ENCODE measurements around the gene COL5A1. TPM values are rescaled to one million over a fixed set of nuclear protein-coding genes. Genes with fewer than 3 reads are reported as not detected.

COL5A1 gene
- total RNA-seq, 1 donor = 801 TPM

DNA sequence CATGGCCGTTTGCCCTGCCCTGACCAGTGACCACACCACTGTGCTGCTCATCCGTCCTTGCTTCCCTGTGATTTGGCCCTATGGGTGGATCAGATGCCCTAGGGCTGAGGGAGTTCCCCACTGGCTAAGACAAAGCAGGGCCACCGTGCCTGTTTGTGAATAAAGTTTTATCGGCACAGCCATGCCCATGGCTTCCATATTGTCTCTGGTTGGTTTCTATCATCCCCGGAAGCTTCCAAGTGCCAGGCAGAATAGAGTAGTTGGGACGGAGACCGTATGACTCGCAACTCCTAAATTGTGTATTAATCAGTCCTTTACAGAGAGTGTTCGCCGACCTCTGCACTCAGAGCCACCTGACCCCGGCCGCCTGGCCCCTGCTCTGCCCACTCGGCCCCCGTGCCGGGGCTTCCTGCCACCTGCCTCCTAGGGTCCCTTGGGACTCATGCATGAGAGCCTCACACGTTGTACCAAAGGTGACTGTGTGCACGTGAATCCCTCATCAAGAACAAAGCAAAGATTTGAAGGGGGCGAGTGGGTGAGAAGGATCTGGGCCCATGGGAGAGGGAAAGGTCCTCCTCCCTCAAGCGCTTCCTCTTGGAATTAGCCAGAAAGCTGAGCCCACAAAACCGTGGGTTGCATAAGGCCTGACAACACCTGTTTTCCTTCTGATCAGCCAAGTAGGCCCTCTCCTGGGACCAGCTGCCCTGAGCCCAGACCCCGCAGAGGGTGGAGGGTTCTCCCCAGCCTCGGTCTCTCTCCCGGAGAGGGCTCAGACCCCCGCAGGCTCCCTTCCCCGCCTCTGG, 227.3 kb downstream of the COL5A1 start:
- Histone ChIP-seq H3K27me3 (ENCODE audit: insufficient read depth, low read length) (peaks cover 10% of the 10 kb centered on the region), H3K4me3 (ENCODE audit: insufficient read depth, low read length) (no peak overlapping the region), H4K20me1 (ENCODE audit: insufficient read depth, low read length) (no peaks in the 10 kb centered on the region), H3K9me3 (ENCODE audit: low read depth, low read length) (no peaks in the 10 kb centered on the region), H3K36me3 (ENCODE audit: insufficient read depth, low read length) (no peaks in the 10 kb centered on the region), H3K27ac (ENCODE audit: low read depth, low read length) (no peak overlapping the region), H3K4me2 (ENCODE audit: insufficient read depth, low read length) (no peak overlapping the region), H2AFZ (ENCODE audit: low read length) (no peak overlapping the region), H3K4me1 (ENCODE audit: insufficient read depth, low read length) (peaks cover 3% of the 10 kb centered on the region), H3K79me2 (ENCODE audit: insufficient read depth, low read length) (no peaks in the 10 kb centered on the region)
- TF ChIP-seq, protein P1, sequence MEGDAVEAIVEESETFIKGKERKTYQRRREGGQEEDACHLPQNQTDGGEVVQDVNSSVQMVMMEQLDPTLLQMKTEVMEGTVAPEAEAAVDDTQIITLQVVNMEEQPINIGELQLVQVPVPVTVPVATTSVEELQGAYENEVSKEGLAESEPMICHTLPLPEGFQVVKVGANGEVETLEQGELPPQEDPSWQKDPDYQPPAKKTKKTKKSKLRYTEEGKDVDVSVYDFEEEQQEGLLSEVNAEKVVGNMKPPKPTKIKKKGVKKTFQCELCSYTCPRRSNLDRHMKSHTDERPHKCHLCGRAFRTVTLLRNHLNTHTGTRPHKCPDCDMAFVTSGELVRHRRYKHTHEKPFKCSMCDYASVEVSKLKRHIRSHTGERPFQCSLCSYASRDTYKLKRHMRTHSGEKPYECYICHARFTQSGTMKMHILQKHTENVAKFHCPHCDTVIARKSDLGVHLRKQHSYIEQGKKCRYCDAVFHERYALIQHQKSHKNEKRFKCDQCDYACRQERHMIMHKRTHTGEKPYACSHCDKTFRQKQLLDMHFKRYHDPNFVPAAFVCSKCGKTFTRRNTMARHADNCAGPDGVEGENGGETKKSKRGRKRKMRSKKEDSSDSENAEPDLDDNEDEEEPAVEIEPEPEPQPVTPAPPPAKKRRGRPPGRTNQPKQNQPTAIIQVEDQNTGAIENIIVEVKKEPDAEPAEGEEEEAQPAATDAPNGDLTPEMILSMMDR (IDR thresholded peaks at IDR 0.05; ENCODE audit: extremely low read depth, low read depth, low read length) = no peak
- DNase-seq (ENCODE audit: insufficient read length, low spot score, missing footprints) = no peak

DNA sequence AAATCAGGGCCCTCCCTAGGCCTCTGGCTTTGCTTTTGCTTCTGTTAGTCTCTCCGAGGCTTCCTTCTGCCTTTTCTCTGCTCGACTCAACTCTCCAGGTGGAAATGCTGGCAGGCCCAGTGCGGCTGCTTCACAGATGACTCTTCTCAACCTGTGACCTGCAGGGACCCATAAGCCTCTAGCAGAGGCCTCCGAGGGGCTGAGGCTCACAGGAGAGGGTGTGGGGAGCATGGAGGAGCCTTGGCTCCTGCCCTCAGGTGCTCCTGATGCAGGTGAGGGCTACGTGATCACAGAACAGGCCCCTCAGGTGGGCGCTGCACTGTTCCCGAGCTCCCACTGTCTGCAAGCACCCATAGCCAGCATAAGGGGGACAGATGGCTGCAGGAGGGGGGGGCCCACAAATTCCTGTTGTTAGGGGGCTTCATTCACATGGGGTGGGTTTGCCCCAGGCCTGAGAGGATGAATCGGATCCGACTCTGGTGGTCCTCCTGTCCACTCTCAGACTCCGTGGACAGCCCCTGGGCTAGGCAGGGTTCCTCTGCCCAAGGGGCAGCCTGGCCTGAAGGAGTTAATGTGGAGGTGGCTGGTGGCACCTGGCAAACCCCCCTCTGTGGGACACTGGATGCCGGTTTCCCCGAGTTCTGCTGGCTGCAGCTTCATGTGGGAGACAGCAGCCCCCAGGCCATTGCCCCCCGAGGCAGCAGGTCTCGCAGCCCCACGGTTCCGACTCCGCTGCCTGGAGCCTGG, 228.1 kb downstream of the COL5A1 start:
- TF ChIP-seq, protein P1 (IDR thresholded peaks at IDR 0.05; ENCODE audit: extremely low read depth, low read depth, low read length) = no peak
- no peaks in the 10 kb centered on the region for H3K36me3 ChIP-seq (ENCODE audit: insufficient read depth, low read length)
- no peak overlapping the region for H3K4me2 ChIP-seq (ENCODE audit: insufficient read depth, low read length)
- no peak overlapping the region for H2AFZ ChIP-seq (ENCODE audit: low read length)
- no peaks in the 10 kb centered on the region for H3K4me1 ChIP-seq (ENCODE audit: insufficient read depth, low read length)
- peak; percentile 56 for DNase-seq (ENCODE audit: insufficient read length, low spot score, missing footprints)
- no peak overlapping the region for H3K27ac ChIP-seq (ENCODE audit: low read depth, low read length)
- H4K20me1 ChIP-seq (ENCODE audit: insufficient read depth, low read length) = no peaks in the 10 kb centered on the region
- H3K79me2 ChIP-seq (ENCODE audit: insufficient read depth, low read length) = no peaks in the 10 kb centered on the region
- H3K4me3 ChIP-seq (ENCODE audit: insufficient read depth, low read length) = no peak overlapping the region
- H3K9me3 ChIP-seq (ENCODE audit: low read depth, low read length) = no peaks in the 10 kb centered on the region
- H3K27me3 ChIP-seq (ENCODE audit: insufficient read depth, low read length) = peaks cover 8% of the 10 kb centered on the region

DNA sequence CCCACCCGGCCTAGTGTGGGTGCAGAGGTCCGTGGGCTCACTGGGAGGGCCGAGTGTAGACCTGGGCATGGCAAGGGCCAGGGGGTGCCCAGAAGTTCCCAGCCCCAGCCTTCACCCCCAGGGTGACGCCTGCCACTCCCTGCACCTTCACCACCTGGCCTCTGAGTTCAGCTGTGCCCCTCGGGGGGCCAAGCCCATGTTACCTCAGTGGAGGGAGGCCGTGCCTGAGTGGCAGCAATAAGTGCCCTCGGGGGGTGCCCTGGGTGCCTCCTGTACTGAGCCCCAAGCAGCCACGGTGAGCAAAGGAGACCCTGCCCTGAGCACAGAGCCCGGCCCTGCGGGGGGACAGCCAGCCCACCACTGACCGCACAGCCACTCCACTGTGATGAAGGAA, 228.7 kb downstream of the COL5A1 start:
- Histone ChIP-seq H3K4me3 (ENCODE audit: insufficient read depth, low read length) (no peak overlapping the region), H3K79me2 (ENCODE audit: insufficient read depth, low read length) (no peaks in the 10 kb centered on the region), H4K20me1 (ENCODE audit: insufficient read depth, low read length) (no peaks in the 10 kb centered on the region), H3K27ac (ENCODE audit: low read depth, low read length) (no peak overlapping the region), H3K27me3 (ENCODE audit: insufficient read depth, low read length) (peaks cover 7% of the 10 kb centered on the region), H3K4me1 (ENCODE audit: insufficient read depth, low read length) (no peaks in the 10 kb centered on the region), H3K36me3 (ENCODE audit: insufficient read depth, low read length) (no peaks in the 10 kb centered on the region), H3K4me2 (ENCODE audit: insufficient read depth, low read length) (no peak overlapping the region), H3K9me3 (ENCODE audit: low read depth, low read length) (no peaks in the 10 kb centered on the region), H2AFZ (ENCODE audit: low read length) (no peak overlapping the region)
- TF ChIP-seq, protein P1 (IDR thresholded peaks at IDR 0.05; ENCODE audit: extremely low read depth, low read depth, low read length) = no peak
- DNase-seq (ENCODE audit: insufficient read length, low spot score, missing footprints) = no peak

Measured in osteoblast (primary cell).